Fibroblast of skin of left biceps (primary cell): ENCODE data around the gene ARID3B.
"Not testable (repeated sequence)": the region's sequence is repeated elsewhere in the genome, so short reads cannot be mapped to it uniquely, and the experiment has no call there.

Experiments used
- DNase-seq, 2 experiments: peaks; one replicate each; pipeline ENCODE4 v3.0.0-alpha.2; 2013; ENCODE audit warnings: low read depth in 2 of 2

The ARID3B gene

GRCh38 chr15:74621546-74621920 lies 80.5 kb downstream of the ARID3B start:
- no peak for DNase-seq

- no peak for DNase-seq
These were observed 80.9 kb downstream of the ARID3B start for GRCh38 chr15:74621936-74622335.

- DNase-seq, result no peak
These were observed 81.7 kb downstream of the ARID3B start for GRCh38 chr15:74622758-74623157.

- no peak for DNase-seq
These were observed 83.1 kb downstream of the ARID3B start for GRCh38 chr15:74624020-74624602.

GRCh38 chr15:74625693-74626092 lies 84.7 kb downstream of the ARID3B start:
- DNase-seq, result no peak

GRCh38 chr15:74626336-74626735 lies 85.3 kb downstream of the ARID3B start:
- DNase-seq, result no peak

- no peak for DNase-seq
These were observed 86.0 kb downstream of the ARID3B start for GRCh38 chr15:74626752-74627692.

GRCh38 chr15:74627766-74628165 lies 86.7 kb downstream of the ARID3B start:
- DNase-seq, result no peak

GRCh38 chr15:74628199-74628598 lies 87.2 kb downstream of the ARID3B start:
- DNase-seq, result no peak

GRCh38 chr15:74628949-74629348 lies 87.9 kb downstream of the ARID3B start:
- no peak for DNase-seq

GRCh38 chr15:74629696-74630095 lies 88.7 kb downstream of the ARID3B start:
- DNase-seq, result not testable (repeated sequence)

- DNase-seq, result no peak
These were observed 89.5 kb downstream of the ARID3B start for GRCh38 chr15:74630284-74631086.

- no peak for DNase-seq
These were observed 90.0 kb downstream of the ARID3B start for GRCh38 chr15:74631087-74631385.

- DNase-seq, result no peak
These were observed 90.4 kb downstream of the ARID3B start for GRCh38 chr15:74631408-74631807.

- no peak for DNase-seq
These were observed 91.0 kb downstream of the ARID3B start for GRCh38 chr15:74631935-74632560.

- DNase-seq, result no peak
These were observed 91.6 kb downstream of the ARID3B start for GRCh38 chr15:74632601-74633000.

GRCh38 chr15:74633781-74634180 lies 92.8 kb downstream of the ARID3B start:
- no peak for DNase-seq

- no peak for DNase-seq
These were observed 94.2 kb downstream of the ARID3B start for GRCh38 chr15:74635228-74635627.

GRCh38 chr15:74636984-74637383 lies 96.0 kb downstream of the ARID3B start:
- no peak for DNase-seq

- DNase-seq, result no peak
These were observed 100.1 kb downstream of the ARID3B start for GRCh38 chr15:74641151-74641550.

GRCh38 chr15:74642348-74642733 lies 101.3 kb downstream of the ARID3B start:
- no peak for DNase-seq
